ENCODE measurements around the gene CAPN14.

Gene CAPN14

DNA sequence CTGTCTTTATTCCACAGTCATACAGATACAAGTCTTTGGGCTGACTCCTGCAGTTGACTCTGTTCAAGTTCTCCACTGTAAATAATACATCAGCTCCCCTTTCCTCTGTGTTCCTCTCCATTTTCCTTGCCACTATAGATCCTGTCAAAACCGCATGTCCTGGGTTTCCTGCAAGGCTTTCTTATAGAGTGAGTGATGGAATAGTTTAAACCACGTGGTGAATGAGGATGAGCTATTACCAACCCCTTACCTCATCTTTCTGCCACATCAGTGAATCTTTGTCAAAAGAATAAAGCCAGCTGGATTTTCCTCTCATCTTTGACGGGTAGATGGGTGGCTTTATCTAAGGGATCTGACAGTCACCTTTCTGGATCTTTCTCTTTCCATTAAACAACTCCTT, 75.2 kb downstream of the CAPN14 start:
- CTCF ChIA-PET: interaction anchor here (0.8 to 3.2 kb wide), 2 partner anchors 9 to 16 kb away, joined by 3 to 8 read pairs; no protein-coding TSS in a partner anchor

DNA sequence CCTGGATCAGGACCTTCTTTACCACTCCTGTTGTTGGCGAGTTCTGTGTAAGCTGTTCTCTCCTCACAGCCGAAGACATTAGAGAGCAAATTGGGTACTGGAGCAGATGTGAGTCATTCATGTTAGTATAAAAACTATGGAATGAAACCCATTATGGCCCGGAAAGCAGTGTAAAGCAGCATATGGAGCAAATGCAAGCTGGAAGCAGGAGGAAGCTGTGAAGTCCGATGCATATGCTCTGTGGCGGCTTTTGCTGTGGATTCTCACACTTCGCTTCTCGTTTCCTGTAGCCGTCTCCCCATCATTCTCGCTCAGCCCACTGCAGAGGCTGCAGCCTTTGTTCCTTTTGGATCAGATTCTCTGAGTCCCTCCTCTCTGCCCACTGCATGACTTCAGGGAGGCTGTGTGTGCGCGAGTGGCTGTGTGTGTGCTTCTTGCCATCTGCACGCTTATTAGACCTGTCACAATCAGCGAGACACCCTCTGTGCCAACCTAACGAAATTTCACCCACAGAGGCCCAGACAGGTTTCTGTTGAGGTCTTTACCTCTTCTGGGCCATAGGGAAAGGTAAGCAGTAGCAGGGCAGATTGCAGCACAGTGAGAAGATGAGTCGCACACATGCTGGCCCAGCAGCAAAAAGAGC, 75.8 kb downstream of the CAPN14 start:
- Histone ChIP-seq H3K27ac (ENCODE audit: extremely low read depth, low read depth, low read length) (no peak overlapping the region), H3K36me3 (ENCODE audit: control insufficient read depth in 2 of 2, insufficient read depth in 1 of 2, low read length in 2 of 2) (no peaks in the 10 kb centered on the region), H3K4me3 (ENCODE audit: low read depth, low read length) (no peak overlapping the region), H3K4me1 (ENCODE audit: control insufficient read depth, insufficient read depth, low read length) (no peaks in the 10 kb centered on the region), H3K9me3 (ENCODE audit: control insufficient read depth, insufficient read depth, low read depth, low read length) (no peaks in the 10 kb centered on the region)
- ChIA-PET CTCF (interaction anchor here (0.6 to 3.2 kb wide), 4 partner anchors 10 to 291 kb away, joined by 3 to 8 read pairs (median 4); no protein-coding TSS in a partner anchor), POLR2A (no interaction called here)
- no peak for TF ChIP-seq ZNF701 (tag by site-specific recombination; IDR thresholded peaks at IDR 0.05)
- no peak for TF ChIP-seq ZBTB48 (tag by site-specific recombination; IDR thresholded peaks at IDR 0.05)
- TF ChIP-seq MZF1 (tag by site-specific recombination; IDR thresholded peaks at IDR 0.05; ENCODE audit: borderline replicate concordance): no peak

More for the DNA sequence above, 75.2 kb downstream of the CAPN14 start:
- POLR2A ChIA-PET: no interaction called here
- Histone ChIP-seq H3K27ac (ENCODE audit: extremely low read depth, low read depth, low read length) (no peak overlapping the region), H3K4me1 (ENCODE audit: control insufficient read depth, insufficient read depth, low read length) (no peaks in the 10 kb centered on the region), H3K9me3 (ENCODE audit: control insufficient read depth, insufficient read depth, low read depth, low read length) (no peaks in the 10 kb centered on the region), H3K36me3 (ENCODE audit: control insufficient read depth in 2 of 2, insufficient read depth in 1 of 2, low read length in 2 of 2) (no peaks in the 10 kb centered on the region), H3K4me3 (ENCODE audit: low read depth, low read length) (no peak overlapping the region)
- TF ChIP-seq KLF8 (tag by site-specific recombination; IDR thresholded peaks at IDR 0.05) (no peak), ZNF112 (tag by site-specific recombination; IDR thresholded peaks at IDR 0.05) (no peak), ZFP3 (tag by site-specific recombination; IDR thresholded peaks at IDR 0.05; ENCODE audit: low read depth) (no peak), ZNF146 (tag by site-specific recombination; IDR thresholded peaks at IDR 0.05) (no peak), ZNF791 (tag by site-specific recombination; IDR thresholded peaks at IDR 0.05) (no peak), ZNF626 (tag by site-specific recombination; IDR thresholded peaks at IDR 0.05) (no peak), KLF1 (tag by site-specific recombination; IDR thresholded peaks at IDR 0.05) (no peak), ZNF610 (tag by site-specific recombination; IDR thresholded peaks at IDR 0.05; ENCODE audit: borderline replicate concordance) (no peak), SP2 (tag by site-specific recombination; IDR thresholded peaks at IDR 0.05) (no peak), ZBTB17 (tag by site-specific recombination; IDR thresholded peaks at IDR 0.05) (no peak), ZNF335 (tag by site-specific recombination; conservative IDR thresholded peaks at IDR 0.05) (no peak), ZNF114 (tag by site-specific recombination; IDR thresholded peaks at IDR 0.05) (no peak)
- TF ChIP-seq, protein P1, sequence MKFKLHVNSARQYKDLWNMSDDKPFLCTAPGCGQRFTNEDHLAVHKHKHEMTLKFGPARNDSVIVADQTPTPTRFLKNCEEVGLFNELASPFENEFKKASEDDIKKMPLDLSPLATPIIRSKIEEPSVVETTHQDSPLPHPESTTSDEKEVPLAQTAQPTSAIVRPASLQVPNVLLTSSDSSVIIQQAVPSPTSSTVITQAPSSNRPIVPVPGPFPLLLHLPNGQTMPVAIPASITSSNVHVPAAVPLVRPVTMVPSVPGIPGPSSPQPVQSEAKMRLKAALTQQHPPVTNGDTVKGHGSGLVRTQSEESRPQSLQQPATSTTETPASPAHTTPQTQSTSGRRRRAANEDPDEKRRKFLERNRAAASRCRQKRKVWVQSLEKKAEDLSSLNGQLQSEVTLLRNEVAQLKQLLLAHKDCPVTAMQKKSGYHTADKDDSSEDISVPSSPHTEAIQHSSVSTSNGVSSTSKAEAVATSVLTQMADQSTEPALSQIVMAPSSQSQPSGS (tag by site-specific recombination; IDR thresholded peaks at IDR 0.05; ENCODE audit: low read depth): no peak
- TF ChIP-seq, protein P2, sequence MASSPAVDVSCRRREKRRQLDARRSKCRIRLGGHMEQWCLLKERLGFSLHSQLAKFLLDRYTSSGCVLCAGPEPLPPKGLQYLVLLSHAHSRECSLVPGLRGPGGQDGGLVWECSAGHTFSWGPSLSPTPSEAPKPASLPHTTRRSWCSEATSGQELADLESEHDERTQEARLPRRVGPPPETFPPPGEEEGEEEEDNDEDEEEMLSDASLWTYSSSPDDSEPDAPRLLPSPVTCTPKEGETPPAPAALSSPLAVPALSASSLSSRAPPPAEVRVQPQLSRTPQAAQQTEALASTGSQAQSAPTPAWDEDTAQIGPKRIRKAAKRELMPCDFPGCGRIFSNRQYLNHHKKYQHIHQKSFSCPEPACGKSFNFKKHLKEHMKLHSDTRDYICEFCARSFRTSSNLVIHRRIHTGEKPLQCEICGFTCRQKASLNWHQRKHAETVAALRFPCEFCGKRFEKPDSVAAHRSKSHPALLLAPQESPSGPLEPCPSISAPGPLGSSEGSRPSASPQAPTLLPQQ (tag by site-specific recombination; IDR thresholded peaks at IDR 0.05): no peak
- TF ChIP-seq, protein P3, sequence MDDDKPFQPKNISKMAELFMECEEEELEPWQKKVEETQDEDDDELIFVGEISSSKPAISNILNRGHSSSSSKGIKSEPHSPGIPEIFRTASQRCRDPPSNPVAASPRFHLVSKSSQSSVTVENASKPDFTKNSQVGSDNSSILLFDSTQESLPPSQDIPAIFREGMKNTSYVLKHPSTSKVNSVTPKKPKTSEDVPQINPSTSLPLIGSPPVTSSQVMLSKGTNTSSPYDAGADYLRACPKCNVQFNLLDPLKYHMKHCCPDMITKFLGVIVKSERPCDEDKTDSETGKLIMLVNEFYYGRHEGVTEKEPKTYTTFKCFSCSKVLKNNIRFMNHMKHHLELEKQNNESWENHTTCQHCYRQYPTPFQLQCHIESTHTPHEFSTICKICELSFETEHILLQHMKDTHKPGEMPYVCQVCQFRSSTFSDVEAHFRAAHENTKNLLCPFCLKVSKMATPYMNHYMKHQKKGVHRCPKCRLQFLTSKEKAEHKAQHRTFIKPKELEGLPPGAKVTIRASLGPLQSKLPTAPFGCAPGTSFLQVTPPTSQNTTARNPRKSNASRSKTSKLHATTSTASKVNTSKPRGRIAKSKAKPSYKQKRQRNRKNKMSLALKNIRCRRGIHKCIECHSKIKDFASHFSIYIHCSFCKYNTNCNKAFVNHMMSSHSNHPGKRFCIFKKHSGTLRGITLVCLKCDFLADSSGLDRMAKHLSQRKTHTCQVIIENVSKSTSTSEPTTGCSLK (tag by site-specific recombination; IDR thresholded peaks at IDR 0.05): no peak
